ENCODE results near the gene MRPL23. TPM values are rescaled to one million over a fixed set of nuclear protein-coding genes. Genes with fewer than 3 reads are reported as not detected.
A peak's percentile ranks its signal among the peaks of the same experiment; 100 is the strongest.

MRPL23 gene
- total and polyA plus RNA-seq, 3 donors from 2014 or later = 50.0 to 109 (median 92.1) TPM

GRCh38 chr11:1927026-1927847 is 19.9 kb upstream of the MRPL23 start:
- Histone ChIP-seq H3K36me3 (ENCODE audit: low read depth, missing control alignments) (no peaks in the 10 kb centered on the region), H3K4me1 (peaks cover 44% of the 10 kb centered on the region), H3K27me3 (no peaks in the 10 kb centered on the region), H3K27ac (peak overlapping the region in 1 of 2 donors; percentile 71), H3K4me3 (no peak overlapping the region), H3K9me3 (no peaks in the 10 kb centered on the region)
- WGBS, 2 donors = 60 to 78% methylated on average over 15 to 25 of the region's 28 CpGs
- intact Hi-C loops (cut with DNase I; ENCODE audit: low total_unique reads) = no loop called here
- TF ChIP-seq, protein P1, sequence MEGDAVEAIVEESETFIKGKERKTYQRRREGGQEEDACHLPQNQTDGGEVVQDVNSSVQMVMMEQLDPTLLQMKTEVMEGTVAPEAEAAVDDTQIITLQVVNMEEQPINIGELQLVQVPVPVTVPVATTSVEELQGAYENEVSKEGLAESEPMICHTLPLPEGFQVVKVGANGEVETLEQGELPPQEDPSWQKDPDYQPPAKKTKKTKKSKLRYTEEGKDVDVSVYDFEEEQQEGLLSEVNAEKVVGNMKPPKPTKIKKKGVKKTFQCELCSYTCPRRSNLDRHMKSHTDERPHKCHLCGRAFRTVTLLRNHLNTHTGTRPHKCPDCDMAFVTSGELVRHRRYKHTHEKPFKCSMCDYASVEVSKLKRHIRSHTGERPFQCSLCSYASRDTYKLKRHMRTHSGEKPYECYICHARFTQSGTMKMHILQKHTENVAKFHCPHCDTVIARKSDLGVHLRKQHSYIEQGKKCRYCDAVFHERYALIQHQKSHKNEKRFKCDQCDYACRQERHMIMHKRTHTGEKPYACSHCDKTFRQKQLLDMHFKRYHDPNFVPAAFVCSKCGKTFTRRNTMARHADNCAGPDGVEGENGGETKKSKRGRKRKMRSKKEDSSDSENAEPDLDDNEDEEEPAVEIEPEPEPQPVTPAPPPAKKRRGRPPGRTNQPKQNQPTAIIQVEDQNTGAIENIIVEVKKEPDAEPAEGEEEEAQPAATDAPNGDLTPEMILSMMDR (IDR thresholded peaks at IDR 0.05) = no peak
- TF ChIP-seq POLR2A (IDR thresholded peaks at IDR 0.05) = no peak
- peak; percentile 63 for DNase-seq

GRCh38 chr11:1927848-1928469 is 19.2 kb upstream of the MRPL23 start:
- no peaks in the 10 kb centered on the region for H3K27me3 ChIP-seq
- intact Hi-C loops (cut with DNase I; ENCODE audit: low total_unique reads) = no loop called here
- H3K9me3 ChIP-seq = no peaks in the 10 kb centered on the region
- H3K4me3 ChIP-seq = no peak overlapping the region
- peaks cover 38% of the 10 kb centered on the region for H3K4me1 ChIP-seq
- DNase-seq = no peak
- no peaks in the 10 kb centered on the region for H3K36me3 ChIP-seq (ENCODE audit: low read depth, missing control alignments)
- 63 to 73% methylated on average over 11 to 20 of the region's 20 CpGs for WGBS, 2 donors
- peak overlapping the region in 1 of 2 donors; percentile 71 for H3K27ac ChIP-seq
- no peak for TF ChIP-seq POLR2A (IDR thresholded peaks at IDR 0.05)
- TF ChIP-seq, protein P1 (IDR thresholded peaks at IDR 0.05) = no peak

GRCh38 chr11:1928470-1928890 is 18.7 kb upstream of the MRPL23 start:
- Histone ChIP-seq H3K9me3 (no peaks in the 10 kb centered on the region), H3K36me3 (ENCODE audit: low read depth, missing control alignments) (no peaks in the 10 kb centered on the region), H3K27ac (peak overlapping the region in 1 of 2 donors; percentile 71), H3K4me1 (peaks cover 38% of the 10 kb centered on the region), H3K27me3 (no peaks in the 10 kb centered on the region), H3K4me3 (no peak overlapping the region)
- intact Hi-C loops (cut with DNase I; ENCODE audit: low total_unique reads) = no loop called here
- DNase-seq = peak; percentile 53
- 60 to 78% methylated on average over 4 to 13 of the region's 13 CpGs for WGBS, 2 donors
- TF ChIP-seq, protein P1 (IDR thresholded peaks at IDR 0.05) = no peak
- TF ChIP-seq POLR2A (IDR thresholded peaks at IDR 0.05) = no peak

GRCh38 chr11:1928891-1929541 is 18.1 kb upstream of the MRPL23 start:
- 76 to 80% methylated on average over 29 to 35 of the region's 35 CpGs for WGBS, 2 donors
- Histone ChIP-seq H3K27ac (peak overlapping the region; percentile 55 to 71), H3K27me3 (no peaks in the 10 kb centered on the region), H3K4me1 (peaks cover 38% of the 10 kb centered on the region), H3K4me3 (no peak overlapping the region), H3K9me3 (no peaks in the 10 kb centered on the region), H3K36me3 (ENCODE audit: low read depth, missing control alignments) (no peaks in the 10 kb centered on the region)
- intact Hi-C loops (cut with DNase I; ENCODE audit: low total_unique reads) = no loop called here
- no peak for DNase-seq
- no peak for TF ChIP-seq POLR2A (IDR thresholded peaks at IDR 0.05)
- TF ChIP-seq, protein P1 (IDR thresholded peaks at IDR 0.05) = no peak

Measured in testis (tissue), 3 donors.